ENCODE results near the gene JAK1. TPM values are rescaled to one million over a fixed set of nuclear protein-coding genes. Genes with fewer than 3 reads are reported as not detected.

JAK1 gene
- total RNA-seq, 2 donors from 2014 or later: 106 to 136 TPM

DNA sequence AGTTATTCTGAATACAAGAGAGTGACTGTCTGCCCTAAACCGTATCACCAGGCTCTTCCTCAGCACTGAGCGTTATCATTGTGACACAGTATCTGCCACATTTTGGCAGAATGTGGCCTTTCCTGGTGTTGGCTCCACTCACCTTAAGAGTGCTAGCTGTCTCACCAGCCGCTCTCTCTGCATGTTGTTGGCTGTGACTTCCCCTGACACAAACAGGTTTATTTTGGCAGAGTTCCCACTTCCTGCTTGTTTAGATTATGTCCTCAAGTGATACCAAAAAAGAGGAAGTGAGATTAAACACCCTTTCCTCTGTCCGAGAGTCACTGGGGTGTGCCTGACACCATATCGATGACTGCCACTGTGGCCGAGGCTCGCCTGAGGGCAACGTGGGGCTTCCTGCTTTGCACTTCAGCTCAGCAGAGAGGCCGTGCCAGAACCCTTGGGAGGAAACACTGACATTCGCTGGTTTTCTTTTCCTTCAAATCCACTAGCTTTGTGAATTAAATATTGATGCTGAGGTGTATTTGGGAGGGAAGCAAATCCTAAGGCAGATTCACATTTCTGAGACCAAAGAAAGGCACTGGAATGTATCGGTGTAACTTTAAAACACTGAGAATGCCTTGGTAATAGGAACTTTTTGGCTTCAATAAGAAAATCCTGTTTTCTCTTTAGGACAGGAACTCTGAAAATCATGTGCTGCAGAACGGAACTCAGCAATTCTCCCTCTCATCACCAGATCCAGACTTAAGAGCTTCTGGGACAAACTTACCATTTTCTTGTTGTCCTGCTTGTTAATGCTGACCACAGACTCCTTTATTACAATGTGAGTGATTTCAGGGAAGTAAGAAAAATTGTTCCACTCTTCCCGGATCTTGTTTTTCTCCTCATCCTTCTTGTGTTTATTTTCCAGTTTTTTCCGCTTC, 102.1 kb downstream of the JAK1 start:
- H3K36me3 ChIP-seq (replicated peaks in 1 of 2; ENCODE audit: insufficient read depth in 1 of 2, low read depth in 2 of 2): peaks cover 0 to 12% of the 10 kb centered on the region in 2 donors
- DNase-seq: peak in 3 of 4 donors; percentile 33 to 70 (median 36)
- peak; percentile 70 for ATAC-seq
- no peak for TF ChIP-seq POLR2A (IDR thresholded peaks at IDR 0.05)
- TF ChIP-seq CTCF (IDR thresholded peaks at IDR 0.05): no peak
- no peaks in the 10 kb centered on the region for H3K27me3 ChIP-seq
- H3K27ac ChIP-seq: peak overlapping the region in 1 of 4 donors; percentile 57
- no peak overlapping the region for H3K4me3 ChIP-seq
- intact Hi-C loops (cut with DNase I): no loop called here
- H3K9me3 ChIP-seq: no peaks in the 10 kb centered on the region
- WGBS, 2 donors: 58 to 76% methylated on average over 14 of the region's 14 CpGs
- H3K4me1 ChIP-seq: no peaks in the 10 kb centered on the region

DNA sequence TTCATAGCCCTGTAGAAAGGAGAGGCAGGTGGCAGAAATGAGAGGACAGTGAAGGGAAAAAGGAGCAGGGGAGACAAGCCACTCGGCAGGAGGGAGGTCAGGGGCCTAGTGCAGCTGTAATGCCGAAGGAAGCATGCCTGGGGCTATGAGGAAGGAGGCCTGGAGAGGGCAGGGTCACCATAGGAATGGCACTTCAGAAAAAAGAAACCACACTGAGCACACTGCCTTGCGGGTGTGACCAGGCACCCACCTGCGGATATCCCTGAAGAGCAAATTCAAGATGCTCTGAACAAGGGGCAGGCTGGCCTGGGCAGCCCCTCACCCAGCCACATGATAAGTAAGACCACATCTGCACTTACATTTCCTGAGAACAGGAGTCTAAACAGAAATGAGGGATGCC, 104.7 kb downstream of the JAK1 start:
- H3K9me3 ChIP-seq: no peaks in the 10 kb centered on the region
- TF ChIP-seq POLR2A (IDR thresholded peaks at IDR 0.05): no peak
- peak in 4 of 7 experiments; percentile 26 to 58 (median 39) for TF ChIP-seq CTCF (IDR thresholded peaks at IDR 0.05)
- no peak overlapping the region for H3K27ac ChIP-seq
- no peak overlapping the region for H3K4me3 ChIP-seq
- peaks cover 4 to 15% of the 10 kb centered on the region in 2 donors for H3K36me3 ChIP-seq (replicated peaks in 1 of 2; ENCODE audit: insufficient read depth in 1 of 2, low read depth in 2 of 2)
- DNase-seq (peak in 3 of 4 donors; percentile 24 to 52 (median 34)), ATAC-seq (peak; percentile 28)
- 65 to 67% methylated on average over 4 of the region's 4 CpGs for WGBS, 2 donors
- H3K4me1 ChIP-seq: peaks cover 4% of the 10 kb centered on the region
- H3K27me3 ChIP-seq: no peaks in the 10 kb centered on the region
- intact Hi-C loops (cut with DNase I): no loop called here

- WGBS, 2 donors: 91 to 100% methylated on average over 4 of the region's 4 CpGs
- H3K27ac ChIP-seq: no peak overlapping the region
- H3K36me3 ChIP-seq (replicated peaks in 1 of 2; ENCODE audit: insufficient read depth in 1 of 2, low read depth in 2 of 2): peaks cover 8 to 33% of the 10 kb centered on the region in 2 donors
- peaks cover 8% of the 10 kb centered on the region for H3K4me1 ChIP-seq
- H3K4me3 ChIP-seq: no peak overlapping the region
- ATAC-seq: no peak
- no peak for TF ChIP-seq CTCF (IDR thresholded peaks at IDR 0.05)
- TF ChIP-seq POLR2A (IDR thresholded peaks at IDR 0.05): no peak
- no peaks in the 10 kb centered on the region for H3K27me3 ChIP-seq
- no peak for DNase-seq
- intact Hi-C loops (cut with DNase I): no loop called here
- H3K9me3 ChIP-seq: no peaks in the 10 kb centered on the region
These were observed 109.0 kb downstream of the JAK1 start for GRCh38 chr1:64857347-64857746.

DNA sequence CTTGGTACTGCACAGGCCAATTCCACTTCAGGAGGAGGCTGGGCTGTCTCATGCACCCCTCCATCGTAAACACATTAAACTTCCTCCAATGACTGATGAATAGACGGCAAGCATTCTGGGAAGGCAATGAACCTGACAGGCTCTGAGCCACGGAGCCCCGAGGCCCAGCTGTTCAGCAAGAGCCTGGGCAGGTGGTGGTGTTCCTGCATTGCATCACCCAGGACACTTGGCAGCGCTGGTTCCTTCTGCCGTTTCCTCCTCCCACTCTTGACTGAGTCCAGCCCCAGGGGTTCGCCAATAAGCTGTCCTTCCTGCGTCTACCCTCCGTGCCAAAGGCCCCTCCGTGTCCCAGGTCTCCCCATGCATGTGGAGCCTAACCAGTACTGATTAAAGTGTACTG, 109.8 kb downstream of the JAK1 start:
- Histone ChIP-seq H3K9me3 (no peaks in the 10 kb centered on the region), H3K4me1 (peaks cover 8% of the 10 kb centered on the region), H3K27me3 (no peaks in the 10 kb centered on the region), H3K36me3 (replicated peaks in 1 of 2; ENCODE audit: insufficient read depth in 1 of 2, low read depth in 2 of 2) (peaks cover 8 to 33% of the 10 kb centered on the region in 2 donors), H3K27ac (peak overlapping the region in 1 of 4 donors; percentile 17), H3K4me3 (no peak overlapping the region)
- intact Hi-C loops (cut with DNase I): no loop called here
- DNase-seq (peak; percentile 62 to 79 (median 75)), ATAC-seq (peak; percentile 79)
- 28 to 41% methylated on average over 6 to 10 of the region's 10 CpGs for WGBS, 2 donors
- TF ChIP-seq POLR2A (IDR thresholded peaks at IDR 0.05) (no peak), CTCF (IDR thresholded peaks at IDR 0.05) (peak in 4 of 7 experiments; percentile 26 to 35 (median 32))
